GM21717 (cell line): ENCODE measurements around the gene ARFRP1.
"Not testable (repeated sequence)": the region's sequence is repeated elsewhere in the genome, so short reads cannot be mapped to it uniquely, and the experiment has no call there.

Source experiments
- ATAC-seq: cut with Tn5 transposase; IDR thresholded peaks from one replicate; pipeline ENCODE4 v1.9.1; 2021; ENCODE audit warnings: mild to moderate bottlenecking, moderate library complexity; ENCODE audit not compliant: unreplicated experiment

ARFRP1 gene

DNA sequence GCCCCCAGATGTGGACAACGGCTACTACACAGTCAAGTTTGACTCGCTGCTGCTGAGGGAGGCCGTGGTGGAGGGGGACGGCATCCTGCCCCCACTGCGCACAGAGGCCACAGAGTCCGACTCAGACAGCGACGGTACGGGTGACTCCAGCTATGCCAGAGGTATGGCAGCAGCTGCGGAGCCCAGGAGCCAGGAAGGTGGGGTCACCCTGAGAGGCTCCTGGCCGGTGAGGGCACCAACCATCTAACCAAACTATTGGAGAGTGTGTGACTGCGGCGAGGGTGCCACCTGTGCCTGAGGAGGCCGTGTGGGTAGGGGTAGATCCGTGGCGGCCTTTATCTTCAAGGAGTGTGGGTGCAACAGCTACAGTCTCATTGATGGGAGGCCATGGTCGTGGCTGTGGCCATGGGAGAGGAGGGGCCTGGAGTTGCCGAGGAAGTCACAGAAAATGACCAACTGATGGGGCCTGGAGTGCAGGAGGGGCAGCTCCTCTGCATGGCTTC lies 25.9 kb upstream of the ARFRP1 start:
- ATAC-seq, result no peak

DNA sequence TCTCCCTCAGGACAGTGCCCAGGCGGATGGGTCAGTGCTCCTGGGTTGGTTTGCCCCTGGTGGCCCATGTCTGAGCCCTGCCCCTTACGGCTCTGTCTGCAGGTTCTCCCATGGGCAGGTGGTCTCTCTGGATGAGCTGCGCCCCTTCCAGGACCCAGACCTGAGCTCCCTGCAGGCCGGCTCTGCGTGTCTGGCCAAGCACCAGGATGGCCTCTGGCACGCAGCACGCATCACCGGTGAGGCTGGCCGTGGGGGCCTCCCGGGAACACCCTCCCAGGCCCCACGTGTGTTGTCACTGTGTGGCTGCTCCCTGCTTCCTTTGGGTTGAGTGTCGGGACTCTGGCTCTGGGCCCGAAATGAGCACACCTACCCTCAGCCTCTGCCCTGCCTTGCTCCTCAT lies 25.3 kb upstream of the ARFRP1 start:
- no peak for ATAC-seq

DNA sequence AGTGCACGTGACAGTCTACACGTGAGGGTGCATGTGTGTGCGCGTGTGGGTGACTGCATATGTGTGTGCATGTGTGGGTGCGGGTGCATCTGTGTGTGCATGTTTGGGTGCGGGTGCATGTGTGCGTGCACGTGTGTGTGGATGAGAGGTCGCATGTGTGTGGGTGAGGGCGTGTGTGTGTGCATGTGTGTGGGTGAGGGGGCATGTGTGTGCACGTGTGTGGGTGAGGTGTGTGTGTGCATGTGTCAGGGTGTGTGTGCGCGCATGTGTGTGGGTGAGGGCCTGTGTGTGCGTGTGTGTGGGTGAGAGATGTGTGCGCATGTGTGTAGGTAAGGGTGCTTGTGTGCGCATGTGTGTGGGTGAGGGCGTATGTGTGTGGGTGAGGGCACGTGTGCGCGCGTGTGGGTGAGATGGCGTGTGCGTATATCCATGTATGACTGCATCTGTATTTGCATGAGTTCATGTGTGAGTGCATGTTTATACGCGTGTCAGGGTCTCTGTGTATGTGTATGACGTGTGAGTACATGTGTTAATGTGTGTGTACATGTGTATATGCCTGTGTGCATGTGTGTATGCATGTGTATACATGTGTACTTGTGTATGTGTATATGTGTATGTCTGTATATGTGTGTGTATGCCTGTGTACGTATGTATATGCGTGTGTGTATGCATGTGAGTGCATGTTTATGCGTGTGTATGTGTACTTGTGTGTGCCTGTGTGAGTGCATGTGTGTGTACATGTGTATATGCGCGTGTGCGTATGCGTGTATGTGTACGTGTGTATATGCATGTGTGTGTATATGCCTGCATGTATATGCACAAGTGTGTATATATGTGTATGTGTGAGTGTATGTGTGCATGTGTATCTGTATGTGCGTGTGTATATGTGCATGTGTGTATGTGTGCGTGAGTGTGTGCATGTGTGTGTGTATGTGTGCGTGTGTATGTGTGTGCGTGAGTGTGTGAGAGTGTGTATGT lies 24.6 kb upstream of the ARFRP1 start:
- no peak for ATAC-seq

DNA sequence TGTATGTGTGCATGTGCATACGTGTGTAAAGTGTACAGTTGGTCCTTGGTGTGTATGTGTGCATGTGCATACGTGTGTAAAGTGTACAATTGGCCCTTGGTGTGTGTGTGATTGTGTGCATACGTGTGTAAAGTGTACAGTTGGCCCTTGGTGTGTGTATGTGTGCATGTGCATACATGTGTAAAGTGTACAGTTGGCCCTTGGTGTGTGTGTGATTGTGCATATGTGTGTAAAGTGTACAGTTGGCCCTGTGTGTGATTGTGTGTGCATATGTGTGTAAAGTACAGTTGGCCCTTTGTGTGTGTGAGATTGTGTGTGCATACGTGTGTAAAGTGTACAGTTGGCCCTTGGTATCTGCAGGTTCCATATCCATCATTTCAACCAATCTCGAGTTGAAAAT lies 23.6 kb upstream of the ARFRP1 start:
- no peak for ATAC-seq

DNA sequence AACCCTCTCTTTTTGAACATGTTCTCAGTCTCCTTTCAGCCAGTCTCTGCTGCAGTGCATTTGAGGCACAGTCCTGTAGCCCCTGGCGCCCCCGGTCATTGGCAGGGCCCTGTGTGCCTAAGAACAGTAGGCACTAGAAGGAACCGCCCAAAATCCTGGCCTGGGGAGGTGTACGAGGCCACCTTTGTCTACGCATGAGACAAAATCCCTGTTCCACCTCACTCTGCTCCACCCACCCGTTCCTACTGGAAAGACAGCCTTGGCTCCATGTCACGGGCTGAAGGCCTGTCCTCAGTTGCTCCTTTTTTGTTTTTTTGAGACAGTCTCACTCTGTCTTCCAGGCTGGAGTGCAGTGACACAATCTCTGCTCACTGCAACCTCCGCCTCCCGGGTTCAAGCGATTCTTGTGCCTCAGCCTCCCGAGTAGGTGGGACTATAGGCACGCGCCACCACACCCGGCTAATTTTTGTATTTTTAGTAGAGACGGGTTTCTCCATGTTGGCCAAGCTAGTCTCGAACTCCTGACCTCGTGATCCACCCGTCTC lies 22.5 kb upstream of the ARFRP1 start:
- not testable (repeated sequence) for ATAC-seq

DNA sequence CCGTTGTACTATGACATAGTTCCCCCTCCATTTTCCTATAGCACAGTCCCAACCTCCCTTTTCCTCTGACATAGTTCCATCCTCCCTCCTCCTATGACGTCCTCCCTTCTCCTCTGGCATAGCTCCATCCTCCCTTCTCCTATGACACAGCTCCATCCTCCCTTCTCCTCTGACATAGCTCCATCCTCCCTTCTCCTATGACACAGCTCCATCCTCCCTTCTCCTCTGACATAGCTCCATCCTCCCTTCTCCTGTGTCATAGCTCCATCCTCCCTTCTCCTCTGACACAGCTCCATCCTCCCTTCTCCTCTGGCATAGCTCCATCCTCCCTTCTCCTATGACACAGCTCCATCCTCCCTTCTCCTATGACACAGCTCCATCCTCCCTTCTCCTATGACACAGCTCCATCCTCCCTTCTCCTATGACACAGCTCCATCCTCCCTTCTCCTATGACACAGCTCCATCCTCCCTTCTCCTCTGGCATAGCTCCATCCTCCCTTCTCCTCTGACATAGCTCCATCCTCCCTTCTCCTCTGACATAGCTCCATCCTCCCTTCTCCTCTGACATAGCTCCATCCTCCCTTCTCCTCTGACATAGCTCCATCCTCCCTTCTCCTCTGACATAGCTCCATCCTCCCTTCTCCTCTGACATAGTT lies 15.3 kb upstream of the ARFRP1 start:
- not testable (repeated sequence) for ATAC-seq

DNA sequence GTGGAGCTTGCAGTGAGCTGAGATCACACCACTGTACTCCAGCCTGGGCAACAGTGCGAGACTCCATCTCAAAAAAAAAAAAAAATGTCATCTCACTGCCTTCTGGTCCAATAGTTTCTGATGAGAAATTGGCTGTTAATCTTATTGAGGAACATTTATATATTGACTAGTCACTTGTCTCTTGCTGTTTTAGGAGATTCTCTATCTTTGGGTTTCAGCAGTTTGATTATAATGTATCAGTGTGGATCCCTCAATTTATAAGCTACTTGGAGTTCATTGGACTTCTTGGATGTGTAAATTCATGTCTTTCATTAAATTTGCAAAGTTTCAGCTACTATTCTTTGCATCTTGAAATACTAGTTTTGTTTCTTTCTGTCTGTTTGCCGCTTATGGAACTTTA lies 11.2 kb upstream of the ARFRP1 start:
- no peak for ATAC-seq

DNA sequence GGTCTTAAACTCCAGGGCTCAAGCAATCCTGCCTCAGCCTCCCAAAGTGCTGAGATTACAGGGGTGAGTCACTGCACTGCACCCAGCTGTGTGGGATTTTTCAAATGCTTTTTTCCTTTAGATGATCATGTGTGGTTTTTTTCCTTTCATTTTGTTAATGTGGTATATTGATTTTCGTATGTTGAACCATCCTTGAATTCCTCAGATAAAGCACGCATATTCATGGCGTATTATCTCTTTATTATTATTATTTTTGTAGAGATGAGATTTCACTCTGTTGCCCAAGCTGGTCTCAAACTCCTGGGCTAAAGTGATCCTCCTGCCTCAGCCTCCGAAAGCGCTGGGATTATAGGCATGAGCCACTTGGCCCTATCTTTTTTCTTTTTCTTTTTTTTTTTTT lies 7.1 kb upstream of the ARFRP1 start:
- no peak for ATAC-seq

DNA sequence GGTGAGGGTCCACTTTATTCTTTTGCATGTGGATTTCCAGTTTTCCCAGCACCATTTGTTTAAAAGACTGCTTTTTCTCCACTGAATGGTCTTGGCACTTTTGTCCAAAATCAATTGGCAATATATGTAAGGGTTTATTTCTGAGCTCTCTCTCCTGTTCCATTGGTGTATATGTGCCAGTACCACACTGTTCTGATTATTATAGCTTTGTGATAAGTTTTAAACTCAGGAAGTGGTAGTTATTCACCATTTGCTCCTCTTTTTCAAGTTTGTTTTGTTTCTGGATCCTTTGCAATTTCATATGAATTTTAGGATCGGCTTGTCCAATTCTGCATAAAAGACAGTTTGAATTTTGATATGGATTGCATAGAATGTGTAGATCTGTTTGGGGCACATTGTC lies 4.4 kb upstream of the ARFRP1 start:
- no peak for ATAC-seq

DNA sequence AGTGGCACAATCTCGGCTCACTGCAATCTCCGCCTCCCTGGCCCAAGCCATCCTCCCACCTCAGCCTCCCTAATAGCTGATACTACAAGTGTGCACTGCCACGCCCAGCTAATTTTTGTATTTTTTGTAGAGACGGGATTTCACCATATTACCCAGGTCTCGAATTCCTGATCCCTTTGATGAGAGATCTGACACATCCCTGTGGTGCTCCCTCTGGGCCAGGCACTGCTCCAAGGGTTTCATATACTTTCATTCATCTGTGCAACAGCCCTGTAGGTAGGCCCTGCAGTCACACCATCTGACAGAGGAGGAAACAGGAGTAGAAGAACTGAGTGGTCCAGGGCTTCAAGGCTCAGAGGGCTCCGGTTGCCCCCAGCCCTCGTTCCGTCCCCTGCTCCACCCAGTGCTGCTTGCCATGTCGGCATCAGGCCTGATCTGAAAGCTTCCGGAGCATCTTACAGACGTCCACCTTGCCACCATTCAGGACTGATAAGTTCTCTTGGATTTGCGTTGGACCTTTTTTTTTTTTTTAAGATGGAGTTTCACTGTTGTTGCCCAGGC lies 3.4 kb upstream of the ARFRP1 start:
- no peak for ATAC-seq

DNA sequence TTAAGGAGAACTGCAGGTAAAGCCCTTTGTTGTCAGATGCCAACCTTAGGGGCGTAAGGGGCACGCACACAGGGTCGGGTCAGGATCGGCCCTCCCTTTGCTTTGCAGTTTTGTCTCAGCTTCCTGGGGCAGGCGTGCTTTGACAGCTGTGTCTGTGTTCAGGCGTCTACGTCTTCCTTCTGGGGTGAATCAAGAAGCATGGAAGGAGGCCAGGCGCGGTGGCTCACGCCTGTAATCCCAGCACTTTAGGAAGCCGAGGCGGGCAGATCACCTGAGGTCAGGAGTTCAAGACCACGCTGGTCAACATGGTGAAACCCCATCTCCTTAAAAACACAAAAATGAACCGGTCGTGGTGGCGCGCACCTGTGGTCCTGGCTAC lies 1.4 kb upstream of the ARFRP1 start:
- no peak for ATAC-seq

DNA sequence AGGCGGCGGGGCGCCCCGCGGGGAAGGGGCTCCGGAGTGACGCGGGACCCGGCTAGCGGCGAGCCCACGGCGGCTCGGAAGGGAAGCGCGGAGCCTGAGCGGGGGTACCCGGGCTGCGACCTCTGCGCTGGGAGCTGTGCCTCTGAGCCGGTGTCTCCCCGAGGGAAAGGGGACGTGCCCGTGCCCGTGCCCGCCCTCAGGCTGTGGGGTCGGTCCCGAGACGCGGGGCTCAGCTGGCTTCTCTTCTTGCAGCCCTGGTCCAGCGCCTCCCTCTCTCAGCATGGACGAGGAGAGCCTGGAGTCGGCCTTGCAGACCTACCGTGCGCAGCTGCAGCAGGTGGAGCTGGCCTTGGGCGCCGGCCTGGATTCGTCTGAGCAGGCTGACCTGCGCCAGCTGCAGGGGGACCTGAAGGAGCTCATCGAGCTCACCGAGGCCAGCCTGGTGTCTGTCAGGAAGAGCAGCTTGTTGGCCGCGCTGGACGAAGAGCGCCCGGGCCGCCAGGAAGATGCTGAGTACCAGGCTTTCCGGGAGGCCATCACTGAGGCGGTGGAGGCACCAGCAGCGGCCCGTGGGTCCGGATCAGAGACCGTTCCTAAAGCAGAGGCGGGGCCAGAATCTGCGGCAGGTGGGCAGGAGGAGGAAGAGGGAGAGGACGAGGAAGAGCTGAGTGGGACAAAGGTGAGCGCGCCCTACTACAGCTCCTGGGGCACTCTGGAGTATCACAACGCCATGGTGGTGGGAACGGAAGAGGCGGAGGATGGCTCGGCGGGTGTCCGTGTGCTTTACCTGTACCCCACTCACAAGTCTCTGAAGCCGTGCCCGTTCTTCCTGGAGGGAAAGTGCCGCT lies 749 bp upstream of the ARFRP1 start:
- ATAC-seq, result peak; percentile 1

DNA sequence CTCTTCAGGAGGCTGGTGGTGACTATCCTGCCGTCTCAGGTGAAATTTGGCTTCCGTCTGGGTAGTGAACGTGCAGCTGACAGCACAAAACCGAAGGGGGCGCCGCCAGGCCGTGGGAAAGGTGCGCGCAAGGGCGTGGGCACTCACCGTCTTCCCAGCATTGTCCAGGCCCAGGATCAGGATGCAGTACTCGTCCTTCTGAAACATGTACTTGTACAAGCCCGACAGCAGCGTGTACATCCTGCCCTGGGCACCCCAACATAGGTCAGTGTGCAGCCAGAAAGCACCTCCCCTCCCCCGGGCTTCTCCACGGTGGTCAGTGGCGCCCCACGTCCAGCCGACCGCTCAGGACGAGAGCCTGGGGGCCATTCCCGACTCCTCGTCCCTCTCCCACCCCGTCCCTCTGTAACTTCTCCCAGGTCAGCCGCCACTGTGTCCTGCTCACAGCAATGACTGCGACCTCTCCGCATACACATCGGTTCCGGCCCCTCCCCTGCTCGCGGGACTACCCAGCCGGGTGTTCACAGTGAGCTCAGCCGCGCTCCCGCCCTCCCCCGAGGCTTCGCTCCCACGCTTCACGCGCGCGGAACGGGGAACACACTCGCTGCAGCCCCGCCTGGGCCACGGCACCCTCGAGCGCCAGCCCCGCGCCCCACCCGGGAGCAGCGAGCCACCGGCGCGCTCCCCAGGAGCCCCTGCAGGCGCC lies 771 bp downstream of the ARFRP1 start:
- ATAC-seq, result peak; percentile 23

DNA sequence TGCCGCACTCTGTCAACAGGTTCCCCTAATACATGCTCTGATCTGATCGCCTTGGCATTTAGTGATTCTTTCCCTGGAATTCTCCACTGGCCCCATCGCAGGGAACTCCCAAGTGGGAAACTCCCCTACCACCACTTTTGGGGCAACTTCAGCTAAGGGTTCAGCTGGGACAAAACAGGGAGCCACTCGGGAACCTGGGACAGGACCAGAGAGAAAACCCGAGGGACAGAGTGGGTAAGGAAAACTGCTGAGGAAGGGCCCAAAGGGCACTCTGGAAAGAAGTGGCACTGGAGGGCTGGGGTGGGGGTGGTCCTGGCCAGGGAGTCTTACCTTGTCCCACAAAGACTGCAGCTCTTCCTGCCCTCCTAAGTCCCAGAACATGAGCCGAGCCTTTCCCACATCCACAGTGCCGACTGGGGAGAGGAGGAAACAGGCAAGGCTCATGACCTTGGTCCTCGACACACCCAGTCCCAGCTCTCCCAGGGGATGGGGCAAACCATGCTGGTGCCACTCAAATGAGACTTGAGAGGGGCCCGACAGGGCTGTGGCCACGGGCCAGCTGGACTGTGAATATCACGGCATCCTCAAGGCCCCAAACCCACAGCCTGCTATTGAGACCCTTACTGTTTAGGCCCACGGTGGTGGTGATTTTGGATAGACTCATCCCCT lies 1.6 kb downstream of the ARFRP1 start:
- ATAC-seq, result no peak

DNA sequence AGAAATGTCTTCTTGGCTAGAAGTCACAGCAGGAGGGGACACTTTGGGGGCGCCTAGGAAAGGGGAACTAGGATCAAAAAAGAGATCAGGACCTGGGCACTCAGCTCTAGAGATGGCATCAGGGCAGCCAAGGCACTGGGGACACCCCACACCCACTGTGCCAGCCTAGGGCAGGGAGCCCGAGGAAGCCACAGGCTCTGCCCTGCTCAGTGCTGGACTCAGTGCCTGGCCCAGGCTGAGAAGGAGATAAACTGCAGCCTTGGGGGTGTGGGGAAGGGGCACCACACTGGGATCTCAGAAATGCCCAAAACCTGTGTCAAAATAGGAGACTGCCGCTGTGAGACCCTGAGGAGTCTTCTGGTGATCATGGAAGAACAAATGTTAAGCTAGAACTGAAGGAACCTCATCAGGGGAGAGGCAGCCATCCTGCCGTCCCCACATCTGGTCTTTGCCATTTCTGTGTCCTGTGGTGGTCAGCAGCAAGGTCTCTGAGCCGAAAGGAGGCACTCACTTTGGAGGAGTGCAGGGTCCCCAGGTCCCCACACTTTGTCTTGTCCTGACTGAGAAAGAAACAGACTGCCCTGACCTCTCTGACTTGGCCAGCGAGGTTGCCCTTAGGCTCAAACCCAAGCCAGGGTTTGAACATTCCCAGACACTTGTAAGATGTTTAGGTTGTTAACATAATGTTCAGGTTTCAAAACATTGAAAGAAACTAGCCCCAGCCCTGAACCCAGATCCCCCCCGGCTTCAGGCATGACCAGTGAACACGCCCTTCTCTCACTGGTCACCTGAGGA lies 2.3 kb downstream of the ARFRP1 start:
- ATAC-seq, result no peak

DNA sequence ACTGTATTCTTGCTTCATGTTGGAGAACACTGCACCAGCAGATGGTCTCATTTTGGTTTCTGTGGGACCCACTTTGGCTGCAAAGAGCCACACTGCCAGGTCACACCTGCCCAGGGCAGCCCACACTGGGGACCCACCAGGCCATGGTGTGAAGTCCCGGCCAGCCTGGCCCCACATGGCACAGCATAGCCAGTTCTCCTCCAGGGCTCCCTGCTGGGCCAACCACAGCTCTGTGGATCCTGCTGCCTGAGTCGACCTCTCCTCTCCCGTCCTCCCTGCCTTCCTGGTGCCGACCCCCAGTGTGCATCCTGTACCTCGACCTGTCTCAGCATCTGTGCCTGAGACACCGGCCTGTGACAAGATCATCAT lies 3.0 kb downstream of the ARFRP1 start:
- ATAC-seq, result no peak

DNA sequence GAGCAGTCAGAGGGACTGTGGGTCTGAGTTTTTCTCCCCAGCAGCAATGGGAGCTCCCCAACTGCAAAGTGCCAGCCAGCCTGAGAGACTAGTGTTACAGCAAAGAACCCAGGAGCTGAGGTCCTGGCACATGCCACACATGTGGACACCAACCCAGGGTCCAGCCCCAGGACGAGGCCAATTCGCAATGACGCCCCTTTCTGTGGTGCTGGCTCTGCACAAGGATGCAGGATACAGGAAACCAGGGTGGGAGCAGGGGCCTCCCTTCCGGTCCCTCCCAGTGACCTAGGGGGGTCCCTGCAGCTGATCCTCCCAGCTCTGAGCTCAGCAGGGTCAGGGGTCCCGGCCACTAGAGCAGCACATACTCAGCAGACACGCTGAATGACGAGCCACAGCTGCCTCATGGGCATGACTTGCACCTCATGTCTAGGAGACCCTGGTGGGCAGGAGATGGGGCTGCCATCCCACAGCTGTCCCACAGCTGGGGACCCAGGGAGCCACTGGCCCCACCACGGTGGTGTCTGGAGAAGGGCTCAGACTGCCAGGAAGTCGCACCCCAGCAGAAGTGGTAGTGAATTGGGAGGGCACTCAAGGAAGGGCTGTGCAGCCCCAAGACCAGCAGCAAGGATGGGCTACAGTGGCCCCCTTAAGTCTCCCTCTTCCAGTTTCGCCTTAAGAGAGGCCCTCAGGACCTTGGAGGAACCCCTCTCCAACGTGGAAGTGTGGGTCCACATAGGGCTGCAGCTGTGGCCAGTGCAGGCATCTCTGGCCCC lies 3.6 kb downstream of the ARFRP1 start:
- ATAC-seq, result no peak

DNA sequence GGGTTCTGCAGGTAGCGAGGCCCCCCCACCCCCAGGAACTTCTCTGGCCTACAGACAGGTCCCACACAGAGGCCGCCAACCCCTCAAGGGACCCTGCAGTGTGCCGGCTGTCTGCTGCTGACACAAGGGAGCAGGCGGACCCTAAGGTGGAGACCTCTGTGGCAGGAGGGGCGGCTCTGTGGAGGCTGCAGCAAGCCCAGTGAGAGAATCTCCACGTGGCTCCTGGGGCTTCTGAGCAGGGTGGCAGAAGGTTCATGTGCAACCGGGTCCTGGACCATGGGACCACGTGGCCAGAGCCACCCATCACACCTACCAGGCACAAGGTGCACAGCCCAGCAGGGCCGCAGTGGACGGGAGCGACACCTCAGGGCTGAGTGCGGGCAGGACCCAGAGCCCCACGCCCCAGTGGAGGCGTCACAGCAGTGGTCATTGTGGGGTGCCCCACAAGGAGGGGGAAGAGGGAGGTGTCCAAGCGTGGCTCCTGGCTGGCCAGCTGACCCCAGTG lies 4.3 kb downstream of the ARFRP1 start:
- ATAC-seq, result no peak
